ENCODE results near the gene SLC2A14. TPM values are rescaled to one million over a fixed set of nuclear protein-coding genes. Genes with fewer than 3 reads are reported as not detected.
"Not testable (repeated sequence)": the region's sequence is repeated elsewhere in the genome, so short reads cannot be mapped to it uniquely, and the experiment has no call there.

SLC2A14 gene
- total RNA-seq, 4 donors from 2014 or later = 0.59 to 1.9 (median 0.83) TPM; not detected in 1

DNA sequence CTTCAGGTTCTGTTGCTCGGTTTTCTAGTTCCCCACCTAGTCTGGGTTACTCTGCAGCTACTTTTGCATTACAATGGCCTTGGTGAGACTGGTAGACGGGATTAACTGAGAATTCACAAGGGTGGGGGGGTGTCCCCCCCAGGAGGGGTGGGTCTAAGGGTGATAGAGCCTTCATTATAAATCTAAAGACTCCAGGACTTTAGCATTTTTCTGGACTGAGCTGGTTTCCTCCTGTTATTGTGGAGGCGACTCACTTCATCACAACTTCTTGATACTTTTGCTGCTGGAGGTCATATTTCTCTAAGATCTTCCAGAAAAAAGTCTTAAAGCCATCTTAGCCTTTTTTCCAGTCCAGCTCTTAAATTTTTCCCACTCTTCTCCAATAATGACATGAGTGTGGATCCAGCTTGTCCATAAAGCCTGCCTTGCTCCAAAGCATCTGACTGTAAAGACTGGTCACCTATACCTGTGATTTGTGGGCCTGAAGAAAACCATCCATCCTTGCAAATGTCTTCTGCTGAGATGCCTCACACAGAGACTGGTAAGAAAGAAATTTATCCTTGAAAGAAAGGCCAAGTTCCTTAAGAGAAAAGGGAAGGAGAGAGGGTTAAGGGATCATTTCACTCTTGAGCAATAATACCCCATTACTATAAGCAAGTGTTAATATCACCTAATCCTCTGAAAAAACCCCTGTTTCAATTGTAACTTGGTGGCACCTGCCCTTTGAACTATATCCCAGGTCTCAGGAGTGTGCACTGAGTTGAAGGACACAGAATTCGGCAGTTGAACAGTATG is 19.7 kb upstream of the SLC2A14 start:
- H3K4me3 ChIP-seq = no peak overlapping the region
- peaks cover 6% of the 10 kb centered on the region for H3K4me1 ChIP-seq
- H3K27me3 ChIP-seq = no peaks in the 10 kb centered on the region
- H3K9me3 ChIP-seq = no peaks in the 10 kb centered on the region
- TF ChIP-seq, protein P1, sequence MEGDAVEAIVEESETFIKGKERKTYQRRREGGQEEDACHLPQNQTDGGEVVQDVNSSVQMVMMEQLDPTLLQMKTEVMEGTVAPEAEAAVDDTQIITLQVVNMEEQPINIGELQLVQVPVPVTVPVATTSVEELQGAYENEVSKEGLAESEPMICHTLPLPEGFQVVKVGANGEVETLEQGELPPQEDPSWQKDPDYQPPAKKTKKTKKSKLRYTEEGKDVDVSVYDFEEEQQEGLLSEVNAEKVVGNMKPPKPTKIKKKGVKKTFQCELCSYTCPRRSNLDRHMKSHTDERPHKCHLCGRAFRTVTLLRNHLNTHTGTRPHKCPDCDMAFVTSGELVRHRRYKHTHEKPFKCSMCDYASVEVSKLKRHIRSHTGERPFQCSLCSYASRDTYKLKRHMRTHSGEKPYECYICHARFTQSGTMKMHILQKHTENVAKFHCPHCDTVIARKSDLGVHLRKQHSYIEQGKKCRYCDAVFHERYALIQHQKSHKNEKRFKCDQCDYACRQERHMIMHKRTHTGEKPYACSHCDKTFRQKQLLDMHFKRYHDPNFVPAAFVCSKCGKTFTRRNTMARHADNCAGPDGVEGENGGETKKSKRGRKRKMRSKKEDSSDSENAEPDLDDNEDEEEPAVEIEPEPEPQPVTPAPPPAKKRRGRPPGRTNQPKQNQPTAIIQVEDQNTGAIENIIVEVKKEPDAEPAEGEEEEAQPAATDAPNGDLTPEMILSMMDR (IDR thresholded peaks at IDR 0.05) = no peak
- no peak for TF ChIP-seq EP300 (IDR thresholded peaks at IDR 0.05)
- no peak for TF ChIP-seq POLR2A (IDR thresholded peaks at IDR 0.05)
- no peak for TF ChIP-seq POLR2AphosphoS5 (IDR thresholded peaks at IDR 0.05)
- 83% methylated on average over 4 of the region's 4 CpGs for WGBS
- H3K36me3 ChIP-seq = no peaks in the 10 kb centered on the region
- H3K27ac ChIP-seq = no peak overlapping the region
- DNase-seq (ENCODE audit: low spot score in 2 of 2) = no peak

DNA sequence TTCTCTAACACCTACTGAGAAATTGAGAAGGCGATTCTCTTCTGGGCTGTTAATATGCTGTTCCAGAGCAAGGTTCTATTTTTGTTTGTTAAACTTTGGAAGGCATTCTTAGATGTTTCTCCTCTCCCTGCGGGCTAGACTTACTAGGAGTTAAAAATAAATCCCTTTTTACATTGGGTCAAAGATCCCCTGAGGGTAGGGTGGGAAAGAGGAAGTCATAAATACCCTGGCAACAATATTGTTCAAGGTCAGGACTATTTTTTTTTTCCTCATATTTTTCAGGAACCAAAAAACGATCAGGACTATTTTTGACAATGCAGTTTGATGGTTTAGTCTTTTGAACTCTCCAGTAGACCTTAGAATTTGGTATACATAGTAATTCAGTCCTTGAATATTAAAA is 12.0 kb upstream of the SLC2A14 start:
- TF ChIP-seq POLR2AphosphoS5 (IDR thresholded peaks at IDR 0.05) = no peak
- TF ChIP-seq, protein P1 (IDR thresholded peaks at IDR 0.05) = no peak
- no peak for TF ChIP-seq POLR2A (IDR thresholded peaks at IDR 0.05)
- TF ChIP-seq EP300 (IDR thresholded peaks at IDR 0.05) = no peak
- 20% methylated on average over 3 of the region's 3 CpGs for WGBS

DNA sequence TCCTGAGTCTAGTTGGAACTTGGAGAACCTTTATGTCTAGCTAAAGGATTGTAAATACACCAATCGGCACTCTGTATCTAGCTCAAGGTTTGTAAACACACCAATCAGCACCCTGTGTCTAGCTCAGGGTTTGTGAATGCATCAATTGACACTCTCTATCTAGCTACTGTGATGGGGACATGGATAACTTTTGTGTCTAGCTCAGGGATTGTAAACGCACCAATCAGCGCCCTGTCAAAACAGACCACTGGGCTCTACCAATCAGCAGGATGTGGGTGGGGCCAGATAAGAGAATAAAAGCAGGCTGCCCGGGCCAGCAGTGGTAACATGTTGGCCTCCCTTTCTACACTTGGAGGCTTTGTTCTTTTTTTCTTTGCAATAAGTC is 9.0 kb upstream of the SLC2A14 start:
- H3K27ac ChIP-seq = not testable (repeated sequence)

More for the DNA sequence above, 12.0 kb upstream of the SLC2A14 start:
- Histone ChIP-seq H3K36me3 (no peaks in the 10 kb centered on the region), H3K27me3 (no peaks in the 10 kb centered on the region), H3K9me3 (no peaks in the 10 kb centered on the region), H3K27ac (no peak overlapping the region), H3K4me1 (no peaks in the 10 kb centered on the region), H3K4me3 (no peak overlapping the region)
- DNase-seq (ENCODE audit: low spot score in 2 of 2) = no peak

DNA sequence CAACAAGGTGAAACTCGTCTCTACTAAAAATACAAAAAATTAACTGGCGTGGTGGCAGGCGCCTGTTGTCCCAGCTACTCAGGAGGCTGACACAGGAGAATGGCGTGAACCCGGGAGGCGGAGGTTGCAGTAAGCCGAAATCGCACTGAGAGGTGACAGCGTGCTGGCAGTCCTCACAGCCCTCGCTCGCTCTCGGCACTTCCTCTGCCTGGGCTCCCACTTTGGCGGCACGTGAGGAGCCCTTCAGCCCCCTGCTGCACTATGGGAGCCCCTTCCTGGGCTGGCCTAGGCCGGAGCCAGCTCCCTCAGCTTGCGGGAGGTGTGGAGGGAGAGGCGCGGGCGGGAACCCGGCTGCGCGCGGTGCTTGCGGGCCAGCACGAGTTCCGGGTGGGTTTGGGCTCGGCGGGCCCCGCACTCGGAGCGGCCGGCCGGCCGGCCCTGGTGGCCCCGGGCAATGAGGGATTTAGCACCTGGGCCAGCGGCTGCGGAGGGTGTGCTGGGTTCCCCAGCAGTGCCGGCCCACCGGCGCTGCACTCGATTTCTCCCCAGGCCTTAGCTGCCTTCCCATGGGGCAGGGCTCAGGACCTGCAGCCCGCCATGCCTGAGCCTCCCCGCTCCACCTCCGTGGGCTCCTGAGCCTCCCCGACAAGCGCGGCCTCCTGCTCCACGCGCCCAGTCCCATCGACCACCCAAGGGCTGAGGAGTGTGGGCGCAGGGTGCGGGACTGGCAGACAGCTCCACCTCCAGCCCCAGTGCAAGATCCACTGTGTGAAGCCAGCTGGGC is 8.4 kb upstream of the SLC2A14 start:
- H3K27ac ChIP-seq; H3K4me3 ChIP-seq; DNase-seq (ENCODE audit: low spot score in 2 of 2); H3K27me3 ChIP-seq; H3K4me1 ChIP-seq; H3K9me3 ChIP-seq; H3K36me3 ChIP-seq: not testable (repeated sequence)
- 93% methylated on average over 38 of the region's 52 CpGs for WGBS

More for the DNA sequence above, 9.0 kb upstream of the SLC2A14 start:
- H3K4me1 ChIP-seq; H3K9me3 ChIP-seq; H3K4me3 ChIP-seq; DNase-seq (ENCODE audit: low spot score in 2 of 2); H3K27me3 ChIP-seq; H3K36me3 ChIP-seq: not testable (repeated sequence)
- WGBS = 85% methylated on average over 4 of the region's 4 CpGs

DNA sequence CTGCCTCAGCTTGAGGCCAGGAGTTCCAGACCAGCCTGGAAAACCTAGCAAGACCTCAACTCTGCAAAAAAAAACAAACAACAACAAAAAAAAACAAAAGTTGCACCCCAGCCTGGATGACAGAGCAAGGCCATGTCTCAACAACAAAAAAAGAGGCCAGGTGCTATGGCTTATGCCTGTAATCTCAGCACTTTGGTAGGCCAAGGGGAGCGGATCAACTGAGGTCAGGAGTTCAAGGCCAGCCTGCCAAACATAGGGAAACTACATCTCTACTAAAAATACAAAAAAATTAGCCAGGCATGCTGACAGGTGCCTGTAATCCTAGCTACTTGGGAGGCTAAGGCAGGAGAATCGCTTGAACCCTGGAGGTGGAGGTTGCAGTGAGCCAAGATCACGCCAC is 6.5 kb upstream of the SLC2A14 start:
- Histone ChIP-seq H3K4me1 (no peaks in the 10 kb centered on the region), H3K27me3 (no peaks in the 10 kb centered on the region), H3K4me3 (no peak overlapping the region), H3K27ac (no peak overlapping the region), H3K9me3 (no peaks in the 10 kb centered on the region), H3K36me3 (no peaks in the 10 kb centered on the region)
- no peak for DNase-seq (ENCODE audit: low spot score in 2 of 2)
- TF ChIP-seq, protein P1 (IDR thresholded peaks at IDR 0.05) = no peak
- TF ChIP-seq POLR2AphosphoS5 (IDR thresholded peaks at IDR 0.05) = no peak
- no peak for TF ChIP-seq EP300 (IDR thresholded peaks at IDR 0.05)
- TF ChIP-seq POLR2A (IDR thresholded peaks at IDR 0.05) = no peak
- 91% methylated on average over 3 of the region's 3 CpGs for WGBS

DNA sequence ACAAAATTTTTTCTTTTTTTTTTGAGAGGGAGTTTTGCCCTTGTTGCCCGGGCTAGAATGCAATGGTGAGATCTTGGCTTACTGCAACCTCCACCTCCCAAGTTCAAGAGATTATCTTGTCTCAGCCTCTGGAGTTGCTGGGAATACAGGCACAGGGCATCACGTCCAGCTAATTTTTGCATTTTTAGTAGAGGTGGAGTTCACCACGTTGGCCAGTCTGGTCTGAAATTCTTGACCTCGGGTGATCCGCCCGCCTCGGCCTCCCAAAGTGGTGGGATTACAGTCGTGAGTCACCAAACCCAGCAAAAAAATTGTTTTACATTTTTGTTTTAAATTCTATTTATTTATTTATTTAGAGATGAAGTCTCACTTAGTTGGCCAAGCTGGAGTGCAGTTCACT is 4.7 kb upstream of the SLC2A14 start:
- H3K27ac ChIP-seq = no peak overlapping the region
- H3K36me3 ChIP-seq = no peaks in the 10 kb centered on the region
- no peak for DNase-seq (ENCODE audit: low spot score in 2 of 2)
- no peaks in the 10 kb centered on the region for H3K9me3 ChIP-seq
- no peak overlapping the region for H3K4me3 ChIP-seq
- WGBS = 89% methylated on average over 8 of the region's 8 CpGs
- H3K27me3 ChIP-seq = peaks cover 14% of the 10 kb centered on the region
- peaks cover 7% of the 10 kb centered on the region for H3K4me1 ChIP-seq
- TF ChIP-seq EP300 (IDR thresholded peaks at IDR 0.05) (no peak), POLR2A (IDR thresholded peaks at IDR 0.05) (no peak), POLR2AphosphoS5 (IDR thresholded peaks at IDR 0.05) (no peak)
- TF ChIP-seq, protein P1 (IDR thresholded peaks at IDR 0.05) = no peak

Data from suprapubic skin (tissue), 4 donors.